ENCODE data around the gene KCTD15. TPM values are rescaled to one million over a fixed set of nuclear protein-coding genes. Genes with fewer than 3 reads are reported as not detected.
A peak's percentile ranks its signal among the peaks of the same experiment; 100 is the strongest.

KCTD15 gene
- total and polyA plus RNA-seq, 2 donors (not counting 3 experiments of a cell fraction or from before 2014, with no cell fraction given) = 49.5 to 51.8 TPM

DNA sequence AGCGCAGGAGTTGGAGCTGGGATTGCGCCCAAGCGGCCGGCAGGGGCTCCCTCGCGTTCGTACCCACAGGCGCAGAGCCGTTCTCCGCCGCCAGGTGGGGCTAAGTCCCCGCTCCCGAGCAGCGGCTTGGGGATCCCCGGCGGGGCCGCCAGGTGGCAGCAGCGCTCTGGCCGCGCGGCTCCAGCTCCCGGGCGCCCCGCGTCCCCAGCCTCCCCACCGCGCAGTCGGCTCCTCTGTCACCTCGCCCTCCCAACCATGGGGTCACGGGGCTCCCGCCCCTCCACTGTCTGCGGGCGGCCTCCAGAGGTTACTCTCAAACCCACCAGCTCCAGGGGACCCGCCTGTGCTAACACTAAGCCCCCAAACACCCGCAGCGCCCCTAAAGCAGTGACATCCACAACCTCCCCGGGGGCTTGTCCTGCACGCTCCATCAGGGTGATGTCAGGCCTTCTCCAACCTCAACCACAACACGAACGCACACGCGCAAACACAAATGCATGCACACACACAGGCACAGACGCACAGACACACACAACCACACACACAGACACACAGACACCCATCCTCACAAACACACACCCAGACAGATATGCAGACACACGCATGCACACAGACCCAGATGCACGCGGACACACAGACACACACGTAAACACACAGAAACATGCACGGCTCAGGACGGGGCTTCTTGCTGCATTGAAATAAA lies 18.4 kb upstream of the KCTD15 start:
- Histone ChIP-seq H3K36me3 (ENCODE audit: control insufficient read depth in 2 of 2, extremely low read depth in 1 of 2, insufficient read depth in 2 of 2, low read length in 2 of 2) (no peaks in the 10 kb centered on the region), H2AFZ (ENCODE audit: low read depth, low read length) (no peak overlapping the region), H3K4me2 (ENCODE audit: insufficient read depth, low read length) (no peak overlapping the region), H3K27ac (ENCODE audit: insufficient read depth, low read depth, low read length) (no peak overlapping the region), H3K9me1 (replicated peaks; ENCODE audit: control insufficient read depth, extremely low read depth, insufficient read depth, low read length) (no peaks in the 10 kb centered on the region), H3K9ac (replicated peaks; ENCODE audit: extremely low read depth, insufficient read depth, low read length) (no peak overlapping the region), H3K4me1 (ENCODE audit: control insufficient read depth, extremely low read depth, insufficient read depth, low read length) (peaks cover 6% of the 10 kb centered on the region), H3K9me3 (replicated peaks; ENCODE audit: control insufficient read depth, insufficient read depth, low read length) (no peaks in the 10 kb centered on the region), H3K4me3 (replicated peaks in 1 of 3; ENCODE audit: insufficient read depth in 1 of 3, low read depth in 1 of 3, low read length in 3 of 3) (no peak overlapping the region), H3K79me2 (ENCODE audit: control insufficient read depth, insufficient read depth, low read length) (no peaks in the 10 kb centered on the region), H3K27me3 (ENCODE audit: control insufficient read depth in 2 of 2, insufficient read depth in 2 of 2, low read length in 2 of 2) (peaks cover 0 to 4% of the 10 kb centered on the region in 2 experiments), H4K20me1 (replicated peaks; ENCODE audit: control insufficient read depth, extremely low read depth, insufficient read depth, low read length) (no peaks in the 10 kb centered on the region)
- ChIA-PET POLR2A (interaction anchor here (0.9 kb wide), 1 partner anchor 318 kb away, joined by 3 read pairs; no protein-coding TSS in a partner anchor), CTCF (interaction anchor here (0.6 to 6.2 kb wide), 102 partner anchors 9 to 601 kb away, joined by 3 to 387 read pairs (median 5); partner anchors contain the start of genes CEBPA, KCTD15, LSM14A and PEPD)
- dilution Hi-C loops (cut with MboI; ENCODE audit: extremely low pct_ligation_motif_present, low sequenced_read_pairs) (no loop called here), intact Hi-C loops (cut with micrococcal nuclease) (loop anchor here (1.0 kb wide), 5 partner anchors 17 to 367 kb away; no protein-coding TSS in a partner anchor)
- no TSS peak for BruUV-seq (replicated peaks)
- TF ChIP-seq, protein P1, sequence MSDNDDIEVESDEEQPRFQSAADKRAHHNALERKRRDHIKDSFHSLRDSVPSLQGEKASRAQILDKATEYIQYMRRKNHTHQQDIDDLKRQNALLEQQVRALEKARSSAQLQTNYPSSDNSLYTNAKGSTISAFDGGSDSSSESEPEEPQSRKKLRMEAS (IDR thresholded peaks at IDR 0.05; ENCODE audit: insufficient read depth, insufficient read length) = no peak
- TF ChIP-seq, protein P2, sequence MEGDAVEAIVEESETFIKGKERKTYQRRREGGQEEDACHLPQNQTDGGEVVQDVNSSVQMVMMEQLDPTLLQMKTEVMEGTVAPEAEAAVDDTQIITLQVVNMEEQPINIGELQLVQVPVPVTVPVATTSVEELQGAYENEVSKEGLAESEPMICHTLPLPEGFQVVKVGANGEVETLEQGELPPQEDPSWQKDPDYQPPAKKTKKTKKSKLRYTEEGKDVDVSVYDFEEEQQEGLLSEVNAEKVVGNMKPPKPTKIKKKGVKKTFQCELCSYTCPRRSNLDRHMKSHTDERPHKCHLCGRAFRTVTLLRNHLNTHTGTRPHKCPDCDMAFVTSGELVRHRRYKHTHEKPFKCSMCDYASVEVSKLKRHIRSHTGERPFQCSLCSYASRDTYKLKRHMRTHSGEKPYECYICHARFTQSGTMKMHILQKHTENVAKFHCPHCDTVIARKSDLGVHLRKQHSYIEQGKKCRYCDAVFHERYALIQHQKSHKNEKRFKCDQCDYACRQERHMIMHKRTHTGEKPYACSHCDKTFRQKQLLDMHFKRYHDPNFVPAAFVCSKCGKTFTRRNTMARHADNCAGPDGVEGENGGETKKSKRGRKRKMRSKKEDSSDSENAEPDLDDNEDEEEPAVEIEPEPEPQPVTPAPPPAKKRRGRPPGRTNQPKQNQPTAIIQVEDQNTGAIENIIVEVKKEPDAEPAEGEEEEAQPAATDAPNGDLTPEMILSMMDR (IDR thresholded peaks at IDR 0.05; ENCODE audit: extremely low read depth in 1 of 2, insufficient read depth in 1 of 2, low read depth in 1 of 2, low read length in 2 of 2) = peak; percentile 100
- peak; percentile 50 for TF ChIP-seq POLR2AphosphoS5 (IDR thresholded peaks at IDR 0.05; ENCODE audit: insufficient read depth, low read depth, low read length)
- DNase-seq (ENCODE audit: low read depth, low spot score) (peak; percentile 69), FAIRE-seq (peak; percentile 91)

DNA sequence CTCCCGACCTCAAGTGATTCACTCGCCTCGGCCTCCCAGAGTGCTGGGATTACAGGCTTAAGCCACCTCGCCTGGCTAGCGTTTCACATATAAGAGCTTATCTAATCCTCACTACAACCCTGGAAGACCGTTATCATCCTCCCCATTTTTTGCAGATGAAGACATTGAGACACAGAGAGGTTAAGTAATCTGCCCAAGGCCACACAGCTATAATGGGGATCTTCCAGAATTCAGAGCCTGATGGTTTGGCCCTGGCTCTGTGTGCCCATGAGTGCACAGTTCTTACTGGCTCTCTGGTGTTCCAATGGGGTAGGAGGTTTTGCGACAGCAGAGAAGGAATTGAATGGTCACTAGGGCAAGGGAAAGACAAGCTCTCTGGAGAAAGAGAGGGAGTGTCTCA lies 16.8 kb upstream of the KCTD15 start:
- H3K9me3 ChIP-seq (replicated peaks; ENCODE audit: control insufficient read depth, insufficient read depth, low read length) = no peaks in the 10 kb centered on the region
- BruUV-seq (replicated peaks) = no TSS peak
- no peak for FAIRE-seq
- ChIA-PET CTCF (interaction anchor here (0.8 to 6.2 kb wide), 6 partner anchors 11 to 316 kb away, joined by 3 to 387 read pairs (median 7); no protein-coding TSS in a partner anchor), POLR2A (no interaction called here)
- no peak for TF ChIP-seq POLR2A (IDR thresholded peaks at IDR 0.05; ENCODE audit: low read depth, low read length)
- no peak for TF ChIP-seq MYC (IDR thresholded peaks at IDR 0.05; ENCODE audit: low read depth, low read length)
- no peak for TF ChIP-seq GATA2 (IDR thresholded peaks at IDR 0.05; ENCODE audit: insufficient read depth, insufficient read length, low read depth, low read length)
- no peak for TF ChIP-seq POLR2AphosphoS5 (IDR thresholded peaks at IDR 0.05; ENCODE audit: insufficient read depth, low read depth, low read length)
- TF ChIP-seq, protein P2 (IDR thresholded peaks at IDR 0.05; ENCODE audit: extremely low read depth in 1 of 2, insufficient read depth in 1 of 2, low read depth in 1 of 2, low read length in 2 of 2) = no peak
- TF ChIP-seq, protein P1 (IDR thresholded peaks at IDR 0.05; ENCODE audit: insufficient read depth, insufficient read length) = no peak
- no peak for TF ChIP-seq JUN (IDR thresholded peaks at IDR 0.05; ENCODE audit: borderline replicate concordance, insufficient read depth, insufficient read length, low read depth)
- no peak for TF ChIP-seq EZH2 (IDR thresholded peaks at IDR 0.05; ENCODE audit: borderline replicate concordance, low read depth, low read length, severe bottlenecking)
- no peak for TF ChIP-seq FOS (IDR thresholded peaks at IDR 0.05; ENCODE audit: borderline replicate concordance, insufficient read depth, low read length)
- no peak for DNase-seq (ENCODE audit: low read depth, low spot score)
- intact Hi-C loops (cut with micrococcal nuclease) (no loop called here), dilution Hi-C loops (cut with MboI; ENCODE audit: extremely low pct_ligation_motif_present, low sequenced_read_pairs) (no loop called here)
- H3K9ac ChIP-seq (replicated peaks; ENCODE audit: extremely low read depth, insufficient read depth, low read length) = no peak overlapping the region
- no peak overlapping the region for H3K4me3 ChIP-seq (replicated peaks in 1 of 3; ENCODE audit: insufficient read depth in 1 of 3, low read depth in 1 of 3, low read length in 3 of 3)
- no peaks in the 10 kb centered on the region for H3K36me3 ChIP-seq (ENCODE audit: control insufficient read depth in 2 of 2, extremely low read depth in 1 of 2, insufficient read depth in 2 of 2, low read length in 2 of 2)
- H3K4me1 ChIP-seq (ENCODE audit: control insufficient read depth, extremely low read depth, insufficient read depth, low read length) = peaks cover 6% of the 10 kb centered on the region
- H4K20me1 ChIP-seq (replicated peaks; ENCODE audit: control insufficient read depth, extremely low read depth, insufficient read depth, low read length) = no peaks in the 10 kb centered on the region
- no peaks in the 10 kb centered on the region for H3K9me1 ChIP-seq (replicated peaks; ENCODE audit: control insufficient read depth, extremely low read depth, insufficient read depth, low read length)
- H2AFZ ChIP-seq (ENCODE audit: low read depth, low read length) = no peak overlapping the region
- no peaks in the 10 kb centered on the region for H3K79me2 ChIP-seq (ENCODE audit: control insufficient read depth, insufficient read depth, low read length)
- no peak overlapping the region for H3K27ac ChIP-seq (ENCODE audit: insufficient read depth, low read depth, low read length)
- H3K27me3 ChIP-seq (ENCODE audit: control insufficient read depth in 2 of 2, insufficient read depth in 2 of 2, low read length in 2 of 2) = peaks cover 0 to 4% of the 10 kb centered on the region in 2 experiments
- no peak overlapping the region for H3K4me2 ChIP-seq (ENCODE audit: insufficient read depth, low read length)
